Measurements from ENCODE around the gene KY. TPM values are rescaled to one million over a fixed set of nuclear protein-coding genes. Genes with fewer than 3 reads are reported as not detected.

KY gene
- total RNA-seq, 1 donor from 2014 or later = 12.1 TPM

- peaks cover 29% of the 10 kb centered on the region for H3K4me1 ChIP-seq
- no peaks in the 10 kb centered on the region for H3K9me3 ChIP-seq (replicated peaks)
- no peak for TF ChIP-seq CTCF (IDR thresholded peaks at IDR 0.05; ENCODE audit: borderline replicate concordance)
- no peaks in the 10 kb centered on the region for H3K36me3 ChIP-seq
- H3K27ac ChIP-seq (replicated peaks) = no peak overlapping the region
- DNase-seq = no peak
- intact Hi-C loops (cut with micrococcal nuclease) = no loop called here
- H3K27me3 ChIP-seq (ENCODE audit: low read depth) = no peaks in the 10 kb centered on the region
- no peak overlapping the region for H3K4me3 ChIP-seq
Observed at GRCh38 chr3:134638385-134639030, 12.3 kb downstream of the KY start.

GRCh38 chr3:134636406-134636805, 14.4 kb downstream of the KY start:
- no peaks in the 10 kb centered on the region for H3K27me3 ChIP-seq (ENCODE audit: low read depth)
- DNase-seq = no peak
- intact Hi-C loops (cut with micrococcal nuclease) = no loop called here
- no peak for TF ChIP-seq CTCF (IDR thresholded peaks at IDR 0.05; ENCODE audit: borderline replicate concordance)
- H3K4me3 ChIP-seq = no peak overlapping the region
- H3K36me3 ChIP-seq = no peaks in the 10 kb centered on the region
- peaks cover 7% of the 10 kb centered on the region for H3K9me3 ChIP-seq (replicated peaks)
- H3K4me1 ChIP-seq = peaks cover 8% of the 10 kb centered on the region
- no peak overlapping the region for H3K27ac ChIP-seq (replicated peaks)

GRCh38 chr3:134630506-134630905, 20.3 kb downstream of the KY start:
- H3K4me1 ChIP-seq = no peaks in the 10 kb centered on the region
- DNase-seq = no peak
- no peak overlapping the region for H3K4me3 ChIP-seq
- H3K9me3 ChIP-seq (replicated peaks) = peaks cover 23% of the 10 kb centered on the region
- no peaks in the 10 kb centered on the region for H3K27me3 ChIP-seq (ENCODE audit: low read depth)
- H3K36me3 ChIP-seq = peaks cover 15% of the 10 kb centered on the region
- intact Hi-C loops (cut with micrococcal nuclease) = no loop called here
- H3K27ac ChIP-seq (replicated peaks) = no peak overlapping the region
- TF ChIP-seq CTCF (IDR thresholded peaks at IDR 0.05; ENCODE audit: borderline replicate concordance) = no peak

- Histone ChIP-seq H3K9me3 (replicated peaks) (peaks cover 23% of the 10 kb centered on the region), H3K4me1 (no peaks in the 10 kb centered on the region), H3K27ac (replicated peaks) (no peak overlapping the region), H3K4me3 (no peak overlapping the region), H3K36me3 (peaks cover 15% of the 10 kb centered on the region), H3K27me3 (ENCODE audit: low read depth) (no peaks in the 10 kb centered on the region)
- DNase-seq = no peak
- TF ChIP-seq CTCF (IDR thresholded peaks at IDR 0.05; ENCODE audit: borderline replicate concordance) = no peak
- intact Hi-C loops (cut with micrococcal nuclease) = no loop called here
Observed at GRCh38 chr3:134628884-134629283, 21.9 kb downstream of the KY start.

GRCh38 chr3:134627831-134628230, 23.0 kb downstream of the KY start:
- Histone ChIP-seq H3K27me3 (ENCODE audit: low read depth) (no peaks in the 10 kb centered on the region), H3K36me3 (peaks cover 15% of the 10 kb centered on the region), H3K9me3 (replicated peaks) (peaks cover 23% of the 10 kb centered on the region), H3K27ac (replicated peaks) (no peak overlapping the region), H3K4me3 (no peak overlapping the region), H3K4me1 (no peaks in the 10 kb centered on the region)
- TF ChIP-seq CTCF (IDR thresholded peaks at IDR 0.05; ENCODE audit: borderline replicate concordance) = no peak
- intact Hi-C loops (cut with micrococcal nuclease) = no loop called here
- DNase-seq = no peak

Measured in left ventricle myocardium inferior (tissue), 1 donor.